GM12872 (cell line): ENCODE results near the gene KRTAP3-3.

Experiments
- CTCF ChIP-seq: IDR thresholded peaks from 3 replicates; pipeline ENCODE4 v1.5.1; 2011; ENCODE audit warnings: low read depth, mild to moderate bottlenecking, low read length, moderate library complexity; ENCODE audit not compliant: insufficient read depth

KRTAP3-3 gene

DNA sequence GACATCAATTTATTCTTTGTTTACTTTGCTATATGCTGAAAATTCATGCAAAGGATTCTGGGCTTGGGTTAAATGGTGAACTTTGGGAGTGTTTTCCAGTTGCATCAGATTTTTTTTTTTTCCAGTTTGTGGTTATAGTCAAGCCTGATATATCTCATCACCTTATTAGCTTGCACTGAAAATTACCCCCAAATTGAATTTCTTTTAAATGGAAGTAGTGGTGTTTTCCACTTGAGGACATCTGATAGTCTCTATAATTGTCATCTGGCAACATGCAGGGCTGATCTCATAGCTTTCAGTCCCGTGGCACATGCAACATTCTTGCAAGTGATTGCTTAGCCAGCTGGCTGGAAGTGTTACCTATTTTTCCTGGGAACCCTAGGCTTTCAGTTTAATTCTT lies 19.6 kb upstream of the KRTAP3-3 start:
- TF ChIP-seq CTCF = no peak

- TF ChIP-seq CTCF = no peak
Observed at GRCh38 chr17:41013181-41013580, 19.2 kb upstream of the KRTAP3-3 start.

DNA sequence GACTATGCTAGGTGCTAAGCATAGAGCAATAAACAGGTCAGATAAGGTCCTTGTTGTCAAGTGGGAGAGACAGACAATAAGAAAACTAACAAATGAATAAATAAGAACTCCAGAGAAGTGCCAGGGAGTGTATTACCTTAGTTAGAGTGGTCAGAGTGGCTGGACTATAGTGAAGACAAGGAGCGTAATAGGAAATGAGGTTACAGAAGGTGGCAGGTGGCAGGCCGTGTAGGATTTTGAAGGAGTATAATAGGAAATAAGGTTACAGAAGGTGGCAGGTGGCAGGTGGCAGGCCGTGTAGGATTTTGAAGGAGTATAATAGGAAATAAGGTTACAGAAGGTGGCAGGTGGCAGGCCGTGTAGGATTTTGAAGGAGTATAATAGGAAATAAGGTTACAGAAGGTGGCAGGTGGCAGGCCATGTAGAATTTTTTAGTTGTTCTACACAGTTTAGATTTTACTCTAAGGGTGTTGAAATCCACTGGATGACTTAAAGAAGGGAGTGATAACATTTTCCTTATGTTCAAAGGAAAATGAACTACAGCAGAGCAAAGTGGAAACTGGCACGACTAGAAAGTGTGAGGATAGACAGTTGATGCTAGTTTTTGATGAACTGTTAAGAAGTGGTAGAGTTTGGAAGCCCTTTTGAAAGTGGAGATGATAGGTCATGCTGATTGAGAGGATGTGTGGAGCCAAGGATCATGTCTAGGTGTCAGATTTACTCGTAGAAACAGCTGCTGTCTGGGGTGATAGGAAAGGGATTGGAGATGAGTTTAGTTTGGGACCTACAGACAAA lies 18.6 kb upstream of the KRTAP3-3 start:
- no peak for TF ChIP-seq CTCF

DNA sequence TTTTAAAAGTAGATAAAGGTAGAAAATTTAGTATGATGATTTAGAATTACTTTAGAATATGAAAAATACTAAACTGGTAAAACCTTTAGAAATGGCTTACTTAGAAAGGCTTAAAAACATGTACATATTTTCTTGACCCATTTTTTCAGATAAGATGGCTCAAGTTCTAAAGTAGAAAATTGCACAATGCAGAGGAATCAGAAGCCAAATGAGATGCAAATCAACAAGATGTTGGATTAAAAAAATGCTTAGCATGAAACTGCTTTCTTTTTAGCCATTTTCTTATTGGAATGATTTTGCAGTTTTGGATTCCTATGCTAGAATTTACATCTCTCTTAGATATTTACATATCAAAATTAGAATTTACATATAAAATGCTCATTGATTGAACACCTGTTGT lies 16.5 kb upstream of the KRTAP3-3 start:
- no peak for TF ChIP-seq CTCF

DNA sequence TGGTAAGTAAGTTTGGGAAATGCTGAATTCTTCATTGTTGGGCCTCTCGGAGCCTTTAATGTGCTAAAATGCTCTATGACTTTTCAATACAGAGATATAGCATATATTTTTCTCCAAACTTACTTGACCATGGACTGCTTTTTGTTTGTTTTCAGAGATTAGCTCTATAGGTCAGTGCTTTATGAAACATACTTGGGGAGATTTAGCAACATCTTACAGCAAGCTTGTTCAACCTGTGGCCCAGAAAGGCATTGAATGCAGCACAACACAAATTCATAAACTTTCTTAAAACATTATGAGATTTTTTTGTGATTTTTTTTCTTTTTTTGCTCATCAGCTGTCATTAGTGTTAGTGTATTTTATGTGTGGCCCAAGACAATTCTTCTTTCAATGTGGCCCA lies 16.0 kb upstream of the KRTAP3-3 start:
- no peak for TF ChIP-seq CTCF

DNA sequence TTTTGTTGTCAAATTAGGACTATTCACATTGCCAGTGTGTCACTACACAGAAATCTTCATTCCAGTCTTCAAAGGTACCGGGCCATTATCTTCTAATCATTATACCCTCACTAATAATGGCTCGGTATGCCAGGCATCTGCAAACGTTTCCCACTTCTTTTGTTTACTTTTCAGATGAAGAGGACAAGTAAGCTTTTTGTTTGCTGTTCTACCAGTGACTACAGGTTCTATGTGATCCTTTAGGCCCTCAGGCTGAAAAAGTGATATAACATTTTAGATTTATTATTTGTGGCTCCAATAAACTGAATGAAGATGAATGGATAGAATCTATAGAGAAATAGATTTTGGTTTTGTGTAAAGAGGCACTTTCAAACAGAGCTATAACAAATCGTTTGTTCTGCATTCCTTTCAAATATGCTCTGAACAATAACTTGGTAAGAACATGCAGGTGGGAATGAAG lies 15.4 kb upstream of the KRTAP3-3 start:
- TF ChIP-seq CTCF = no peak

- TF ChIP-seq CTCF = no peak
Observed at GRCh38 chr17:41008811-41009210, 14.8 kb upstream of the KRTAP3-3 start, which contains the start of gene KRTAP3-1. Gene KRTAP3-1, minus strand, starts transcription at chr17:41009128. Its CDS starts 54 bp downstream, at chr17:41009074.

GRCh38 chr17:41004397-41004796 lies 10.4 kb upstream of the KRTAP3-3 start:
- TF ChIP-seq CTCF = no peak
